Measurements from ENCODE around the gene CACNA1I.

DNA sequence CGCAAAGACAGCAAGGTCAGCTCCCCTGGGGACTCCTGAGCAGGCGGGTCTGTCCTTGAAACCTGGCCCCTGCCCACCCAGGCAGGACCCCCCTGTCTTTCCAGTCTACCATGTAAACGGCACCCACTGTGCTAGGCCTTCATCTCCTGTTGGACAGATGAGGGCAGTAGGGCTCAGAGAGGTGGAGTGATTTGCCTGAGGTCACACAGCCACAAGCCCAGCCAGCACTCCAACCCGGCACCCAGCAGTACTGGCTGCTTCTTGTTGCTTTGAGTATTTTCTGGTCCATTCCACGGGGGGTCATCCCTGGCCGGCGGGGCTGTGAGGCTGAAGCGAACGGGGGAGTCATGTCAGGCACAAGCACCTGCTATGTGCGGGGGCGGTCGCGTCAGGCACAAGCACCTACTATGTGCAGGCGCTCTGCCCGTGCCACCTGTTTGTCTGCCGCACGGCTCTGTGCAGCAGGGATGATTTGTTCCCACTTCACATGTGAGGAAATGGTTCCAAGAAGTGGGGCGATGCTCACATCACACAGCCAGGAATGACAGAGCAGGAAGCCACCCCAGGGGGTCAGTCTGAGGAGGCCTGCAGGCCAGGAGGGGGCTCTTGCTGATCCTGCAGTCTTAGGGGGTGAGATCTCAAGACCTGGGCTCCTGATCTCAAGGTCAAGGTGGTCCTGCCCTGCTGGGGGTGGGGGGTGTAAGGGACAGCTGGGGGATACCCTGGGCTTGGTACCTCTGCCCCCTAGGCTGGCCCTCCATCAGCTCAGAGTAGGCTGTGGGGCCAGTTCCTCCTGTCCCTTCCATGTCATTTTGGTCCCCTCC lies 110.7 kb downstream of the CACNA1I start:
- TF ChIP-seq, protein P1, sequence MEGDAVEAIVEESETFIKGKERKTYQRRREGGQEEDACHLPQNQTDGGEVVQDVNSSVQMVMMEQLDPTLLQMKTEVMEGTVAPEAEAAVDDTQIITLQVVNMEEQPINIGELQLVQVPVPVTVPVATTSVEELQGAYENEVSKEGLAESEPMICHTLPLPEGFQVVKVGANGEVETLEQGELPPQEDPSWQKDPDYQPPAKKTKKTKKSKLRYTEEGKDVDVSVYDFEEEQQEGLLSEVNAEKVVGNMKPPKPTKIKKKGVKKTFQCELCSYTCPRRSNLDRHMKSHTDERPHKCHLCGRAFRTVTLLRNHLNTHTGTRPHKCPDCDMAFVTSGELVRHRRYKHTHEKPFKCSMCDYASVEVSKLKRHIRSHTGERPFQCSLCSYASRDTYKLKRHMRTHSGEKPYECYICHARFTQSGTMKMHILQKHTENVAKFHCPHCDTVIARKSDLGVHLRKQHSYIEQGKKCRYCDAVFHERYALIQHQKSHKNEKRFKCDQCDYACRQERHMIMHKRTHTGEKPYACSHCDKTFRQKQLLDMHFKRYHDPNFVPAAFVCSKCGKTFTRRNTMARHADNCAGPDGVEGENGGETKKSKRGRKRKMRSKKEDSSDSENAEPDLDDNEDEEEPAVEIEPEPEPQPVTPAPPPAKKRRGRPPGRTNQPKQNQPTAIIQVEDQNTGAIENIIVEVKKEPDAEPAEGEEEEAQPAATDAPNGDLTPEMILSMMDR (IDR thresholded peaks at IDR 0.05 in 8 of 11, conservative IDR thresholded peaks at IDR 0.05 in 3 of 11), result no peak
- TF ChIP-seq POLR2A (IDR thresholded peaks at IDR 0.05), result no peak
- no peak for TF ChIP-seq POLR2AphosphoS5 (IDR thresholded peaks at IDR 0.05)

Data from spleen (tissue), 7 donors.